T-cell (primary cell): ENCODE results near the gene VPS51. TPM values are rescaled to one million over a fixed set of nuclear protein-coding genes. Genes with fewer than 3 reads are reported as not detected.

ENCODE experiments used
- ATAC-seq, 4 experiments: fragments of 200-7000 bp in 3 of 4; fragments of 150-1000 bp in 1 of 4; cut with Tn5 transposase; replicated peaks in 1 of 4; 1 replicate in 3 of 4; 2 replicates in 1 of 4; pipeline ENCODE4 v1.10.0; 2021; ENCODE audit warnings: moderate library complexity in 3 of 4, mild to moderate bottlenecking in 2 of 4, moderate number of reproducible peaks in 1 of 4
- CTCF ChIA-PET, 2 donors: fragments of 300-600 bp; sonication (Branson Sonifier 250); formaldehyde crosslinking; loops; one replicate each; lab custom pipeline; 2022; ENCODE audit warnings: antibody characterized with exemption in 2 of 2; lab: Charles Lee
- POLR2A ChIA-PET, 2 donors: fragments of 300-600 bp; sonication (Branson Sonifier 250); formaldehyde crosslinking; loops; one replicate each; lab custom pipeline; 2022; ENCODE audit warnings: antibody characterized with exemption in 2 of 2; lab: Charles Lee
- DNase-seq, 35 experiments: peaks; one replicate each; pipeline versions ENCODE4 v3.0.0 to v3.0.0-alpha.2; 2013 to 2023
- H3K27ac ChIP-seq: one replicate; pipeline ENCODE4 v1.5.1; 2013; ENCODE audit warnings: low read length
- H3K27me3 ChIP-seq, 2 experiments: replicated peaks in 1 of 2; 1 replicate in 1 of 2; 2 replicates in 1 of 2; pipeline versions ENCODE4 v1.6.1 to v1.7.0; 2013; ENCODE audit warnings: low read length in 1 of 2, mixed read lengths in 1 of 2; ENCODE audit not compliant: control insufficient read depth in 2 of 2, insufficient read depth in 2 of 2; ENCODE audit errors: extremely low read depth in 1 of 2
- H3K36me3 ChIP-seq, 2 donors: 1 replicate in 1 of 2; 2 replicates in 1 of 2; pipeline versions ENCODE4 v1.6.1 to v1.7.0; 2013; ENCODE audit warnings: low read length in 1 of 2; ENCODE audit not compliant: control insufficient read depth in 2 of 2, insufficient read depth in 1 of 2; ENCODE audit errors: extremely low read depth in 1 of 2
- H3K4me1 ChIP-seq, 2 experiments: 1 replicate in 1 of 2; 2 replicates in 1 of 2; pipeline versions ENCODE4 v1.6.1 to v1.7.0; 2013; ENCODE audit warnings: low read length in 2 of 2, mixed read lengths in 1 of 2; ENCODE audit not compliant: insufficient read depth in 2 of 2, control insufficient read depth in 1 of 2; ENCODE audit errors: extremely low read depth in 1 of 2
- H3K4me3 ChIP-seq, 2 donors: 1 replicate in 1 of 2; 2 replicates in 1 of 2; pipeline versions ENCODE4 v1.5.1 to v1.7.0; 2013; ENCODE audit warnings: mild to moderate bottlenecking in 2 of 2, low read length in 1 of 2, moderate library complexity in 1 of 2; ENCODE audit not compliant: control insufficient read depth in 1 of 2; ENCODE audit errors: extremely low read depth in 1 of 2
- H3K9me3 ChIP-seq: 2 replicates; pipeline ENCODE4 v1.7.0; 2013
- H3K27ac Mint-ChIP-seq, 2 donors: one replicate each; pipeline ENCODE4 v1.8.0; 2020 to 2021; ENCODE audit warnings: mild to moderate bottlenecking in 2 of 2, mixed read lengths in 2 of 2
- H3K27me3 Mint-ChIP-seq, 2 donors: one replicate each; pipeline ENCODE4 v1.8.0; 2021 to 2022; ENCODE audit warnings: mixed read lengths in 2 of 2
- H3K36me3 Mint-ChIP-seq: one replicate; pipeline ENCODE4 v1.8.0; 2021; ENCODE audit warnings: mixed read lengths
- H3K4me1 Mint-ChIP-seq, 3 donors: one replicate each; pipeline ENCODE4 v1.8.0; 2020 to 2022; ENCODE audit warnings: mixed read lengths in 3 of 3, mild to moderate bottlenecking in 1 of 3
- H3K4me3 Mint-ChIP-seq, 3 donors: one replicate each; pipeline ENCODE4 v1.8.0; 2020 to 2022; ENCODE audit warnings: mild to moderate bottlenecking in 3 of 3, mixed read lengths in 3 of 3, moderate library complexity in 3 of 3
- H3K9me3 Mint-ChIP-seq, 3 donors: one replicate each; pipeline ENCODE4 v1.8.0; 2020 to 2022; ENCODE audit warnings: mixed read lengths in 3 of 3
- WGBS: methylation state at CpG from one replicate; pipeline ENCODE4 v1.1.5; 2013; ENCODE audit warnings: missing lambda C conversion rate; ENCODE audit not compliant: insufficient coverage; 5-methylcytosine and 5-hydroxymethylcytosine counted together
- total RNA-seq, 35 experiments: library from RNA in 6 of 35; stranded (reverse) in 6 of 35; fragments of 120-200 nt in 1 of 35; gene quantifications; one replicate each; pipeline versions ENCODE4 v1.2.1 to v1.2.4 and lab custom pipeline; 2013 to 2026

The VPS51 gene
- total RNA-seq, 5 donors from 2014 or later (not counting 1 experiment from before 2014, with no cell fraction given): 210 to 303 (median 263) TPM

DNA sequence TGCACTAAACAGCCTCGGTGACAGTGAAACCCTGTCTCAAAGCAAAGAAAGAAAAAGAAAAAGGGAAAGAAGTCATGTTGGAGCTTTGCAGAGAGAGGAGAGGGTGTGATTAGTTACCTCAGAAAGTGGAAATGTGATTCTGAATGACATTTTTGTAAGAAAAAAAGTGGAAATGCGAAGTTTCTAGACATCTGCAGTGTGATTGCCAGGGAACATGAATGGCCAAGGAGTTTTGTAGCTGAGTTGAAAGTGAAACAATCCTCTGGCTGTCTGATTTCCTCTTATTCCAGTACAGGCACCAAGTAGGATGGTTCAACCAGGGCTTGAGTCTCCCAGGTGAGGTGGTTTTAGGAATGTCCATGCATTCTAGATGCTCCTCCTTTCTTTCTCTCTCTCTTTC, 56.1 kb downstream of the VPS51 start:
- Mint-ChIP-seq H3K4me3 (no peak overlapping the region), H3K4me1 (peaks cover 0 to 6% (median 0%) of the 10 kb centered on the region in 3 donors), H3K9me3 (no peaks in the 10 kb centered on the region), H3K27ac (peak overlapping the region in 1 of 2 donors; percentile 6), H3K36me3 (no peaks in the 10 kb centered on the region), H3K27me3 (peaks cover 0 to 3% of the 10 kb centered on the region in 2 donors)
- Histone ChIP-seq H3K36me3 (no peaks in the 10 kb centered on the region), H3K4me3 (no peak overlapping the region), H3K27me3 (peaks cover 0 to 4% of the 10 kb centered on the region in 2 experiments), H3K4me1 (no peaks in the 10 kb centered on the region), H3K27ac (no peak overlapping the region), H3K9me3 (no peaks in the 10 kb centered on the region)
- no peak for DNase-seq
- ChIA-PET CTCF (no interaction called here), POLR2A (no interaction called here)
- 71% methylated on average over 2 of the region's 2 CpGs for WGBS
- no peak for ATAC-seq

DNA sequence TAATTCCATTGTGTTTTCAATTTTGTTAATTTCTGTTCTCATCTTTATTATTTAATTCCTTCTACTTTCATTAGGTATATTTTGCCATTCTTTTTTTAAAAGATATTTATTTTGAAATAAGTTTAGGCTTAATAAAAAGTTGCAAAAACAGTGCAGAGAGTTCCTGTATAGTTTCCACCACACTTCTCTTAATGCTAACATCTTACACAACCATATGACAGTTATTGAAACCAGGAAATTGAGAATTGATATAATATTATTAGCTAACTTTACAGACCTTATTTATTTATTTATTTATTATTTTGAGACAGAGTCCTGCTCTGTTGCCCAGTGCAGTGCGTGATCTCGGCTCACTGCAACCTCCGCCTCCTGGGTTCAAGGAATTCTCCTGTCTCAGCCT, 60.2 kb downstream of the VPS51 start:
- DNase-seq (no peak), ATAC-seq (no peak)
- ChIA-PET CTCF (no interaction called here), POLR2A (no interaction called here)
- WGBS: no CpG with 5 or more reads among the region's 3 CpGs
- H3K4me1 Mint-ChIP-seq: peaks cover 0 to 3% (median 0%) of the 10 kb centered on the region in 3 donors
- H3K4me1 ChIP-seq: no peaks in the 10 kb centered on the region
- H3K27ac ChIP-seq: no peak overlapping the region
- H3K9me3 Mint-ChIP-seq: no peaks in the 10 kb centered on the region
- no peak overlapping the region for H3K4me3 ChIP-seq
- no peaks in the 10 kb centered on the region for H3K36me3 ChIP-seq
- H3K9me3 ChIP-seq: no peaks in the 10 kb centered on the region
- peaks cover 4 to 8% of the 10 kb centered on the region in 2 donors for H3K27me3 Mint-ChIP-seq
- no peak overlapping the region for H3K4me3 Mint-ChIP-seq
- H3K36me3 Mint-ChIP-seq: no peaks in the 10 kb centered on the region
- H3K27ac Mint-ChIP-seq: no peak overlapping the region
- H3K27me3 ChIP-seq: no peaks in the 10 kb centered on the region

DNA sequence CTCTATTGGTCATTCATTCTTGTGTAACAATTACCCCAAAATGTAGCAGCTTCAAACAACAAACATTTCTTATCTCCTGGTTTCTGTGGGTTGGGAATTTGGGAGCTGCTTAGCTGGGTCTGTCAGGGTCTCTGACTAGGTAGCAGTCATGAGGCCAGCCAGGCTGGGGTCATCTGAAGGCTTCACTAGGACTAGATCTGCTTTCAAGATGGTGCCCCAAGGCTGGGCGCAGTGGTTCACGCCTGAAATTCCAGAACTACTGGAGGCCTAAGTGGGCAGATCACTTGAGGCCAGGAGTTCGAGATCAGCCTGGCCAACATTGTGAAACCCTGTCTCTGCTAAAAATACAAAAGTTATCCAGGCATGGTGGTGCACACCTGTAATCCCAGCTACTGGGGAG, 60.9 kb downstream of the VPS51 start:
- no peak overlapping the region for H3K4me3 Mint-ChIP-seq
- no peaks in the 10 kb centered on the region for H3K36me3 ChIP-seq
- no peaks in the 10 kb centered on the region for H3K36me3 Mint-ChIP-seq
- H3K4me3 ChIP-seq: no peak overlapping the region
- H3K27ac ChIP-seq: no peak overlapping the region
- no peaks in the 10 kb centered on the region for H3K4me1 Mint-ChIP-seq
- no peak for ATAC-seq
- no peak for DNase-seq
- H3K27me3 ChIP-seq: no peaks in the 10 kb centered on the region
- no peak overlapping the region for H3K27ac Mint-ChIP-seq
- no peaks in the 10 kb centered on the region for H3K4me1 ChIP-seq
- H3K9me3 Mint-ChIP-seq: no peaks in the 10 kb centered on the region
- ChIA-PET POLR2A (no interaction called here), CTCF (interaction anchor here in 1 of 2 donors (0.6 kb wide), 1 partner anchor 222 kb away, joined by 6 read pairs; no protein-coding TSS in a partner anchor)
- 80% methylated on average over 3 of the region's 3 CpGs for WGBS
- H3K9me3 ChIP-seq: no peaks in the 10 kb centered on the region
- H3K27me3 Mint-ChIP-seq: peaks cover 4 to 8% of the 10 kb centered on the region in 2 donors

DNA sequence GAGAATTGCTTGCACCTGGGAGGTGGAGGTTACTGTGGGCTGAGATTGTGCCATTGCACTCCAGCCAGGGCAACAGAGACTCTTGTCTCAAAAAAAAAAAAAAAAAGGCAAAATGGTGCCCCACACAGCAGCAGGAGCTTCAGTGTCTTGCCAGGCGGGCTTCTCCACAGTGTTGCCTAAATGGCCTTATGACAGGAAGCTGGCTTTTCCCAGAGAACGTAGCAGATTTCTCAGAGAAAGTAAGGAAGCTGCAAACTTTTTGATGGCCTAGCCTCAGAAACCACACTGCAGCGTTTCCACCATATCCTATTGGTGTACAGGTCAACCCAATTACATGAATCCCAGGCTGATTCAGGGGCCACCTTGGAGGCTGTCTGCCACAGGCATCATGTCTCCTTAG, 61.3 kb downstream of the VPS51 start:
- 52% methylated on average over 3 of the region's 3 CpGs for WGBS
- no peak for DNase-seq
- no peak overlapping the region for H3K4me3 Mint-ChIP-seq
- Histone ChIP-seq H3K27me3 (no peaks in the 10 kb centered on the region), H3K4me1 (no peaks in the 10 kb centered on the region), H3K9me3 (no peaks in the 10 kb centered on the region), H3K4me3 (no peak overlapping the region), H3K36me3 (no peaks in the 10 kb centered on the region), H3K27ac (no peak overlapping the region)
- no peaks in the 10 kb centered on the region for H3K4me1 Mint-ChIP-seq
- ChIA-PET POLR2A (no interaction called here), CTCF (interaction anchor here (0.6 kb wide), 2 partner anchors 222 to 424 kb away, joined by 5 to 6 read pairs; no protein-coding TSS in a partner anchor)
- peaks cover 4 to 8% of the 10 kb centered on the region in 2 donors for H3K27me3 Mint-ChIP-seq
- H3K9me3 Mint-ChIP-seq: no peaks in the 10 kb centered on the region
- no peaks in the 10 kb centered on the region for H3K36me3 Mint-ChIP-seq
- no peak overlapping the region for H3K27ac Mint-ChIP-seq
- ATAC-seq: no peak

DNA sequence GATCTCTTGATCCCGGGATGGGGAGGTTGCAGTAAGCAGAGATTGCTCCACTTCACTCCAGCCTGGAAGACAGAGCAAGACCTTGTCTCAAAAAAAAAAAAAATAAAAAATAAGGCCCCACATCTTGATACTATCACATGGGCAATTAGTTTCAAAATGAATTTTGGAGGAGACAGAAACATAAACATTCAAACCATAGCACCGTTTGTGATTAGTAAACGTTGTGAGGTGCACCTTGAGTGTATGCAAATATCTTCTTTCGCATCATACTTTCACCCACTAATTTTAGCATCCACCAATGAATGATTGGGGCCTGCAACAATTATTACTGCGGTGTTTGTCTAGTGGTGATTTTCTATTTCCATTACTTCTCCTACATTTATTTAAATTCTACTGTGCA, 63.0 kb downstream of the VPS51 start:
- Mint-ChIP-seq H3K36me3 (no peaks in the 10 kb centered on the region), H3K27ac (no peak overlapping the region), H3K4me3 (no peak overlapping the region), H3K9me3 (no peaks in the 10 kb centered on the region), H3K27me3 (peaks cover 4% of the 10 kb centered on the region in 2 donors), H3K4me1 (no peaks in the 10 kb centered on the region)
- H3K36me3 ChIP-seq: no peaks in the 10 kb centered on the region
- no peaks in the 10 kb centered on the region for H3K4me1 ChIP-seq
- ATAC-seq: no peak
- DNase-seq: no peak
- WGBS: no CpG with 5 or more reads among the region's 5 CpGs
- H3K27me3 ChIP-seq: no peaks in the 10 kb centered on the region
- no peak overlapping the region for H3K4me3 ChIP-seq
- no peaks in the 10 kb centered on the region for H3K9me3 ChIP-seq
- CTCF ChIA-PET: no interaction called here
- POLR2A ChIA-PET: no interaction called here
- H3K27ac ChIP-seq: no peak overlapping the region

DNA sequence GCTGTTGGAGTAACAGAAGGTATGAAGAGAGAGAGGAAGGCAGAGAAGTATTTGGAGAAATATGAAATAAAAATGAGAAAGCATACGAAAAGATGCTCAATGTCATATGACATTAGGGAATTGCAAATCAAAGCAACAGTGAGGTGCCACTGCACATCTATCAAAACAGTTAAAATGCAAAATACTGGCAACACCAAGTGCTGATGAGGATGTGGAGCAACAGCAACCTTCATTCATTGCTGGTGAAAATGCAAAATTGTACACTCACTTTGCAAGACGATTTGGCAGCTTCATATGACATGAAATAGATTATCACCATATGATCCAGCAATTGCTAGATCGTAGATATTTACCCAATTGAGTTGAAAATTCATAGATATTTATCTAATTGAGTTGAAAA, 64.6 kb downstream of the VPS51 start:
- no peaks in the 10 kb centered on the region for H3K9me3 Mint-ChIP-seq
- no peak for DNase-seq
- H3K27me3 ChIP-seq: no peaks in the 10 kb centered on the region
- no peak overlapping the region for H3K27ac ChIP-seq
- H3K27ac Mint-ChIP-seq: no peak overlapping the region
- no peak overlapping the region for H3K4me3 Mint-ChIP-seq
- no peaks in the 10 kb centered on the region for H3K36me3 ChIP-seq
- no peak for ATAC-seq
- ChIA-PET POLR2A (no interaction called here), CTCF (no interaction called here)
- H3K36me3 Mint-ChIP-seq: no peaks in the 10 kb centered on the region
- H3K4me3 ChIP-seq: no peak overlapping the region
- H3K9me3 ChIP-seq: no peaks in the 10 kb centered on the region
- no peaks in the 10 kb centered on the region for H3K4me1 ChIP-seq
- H3K27me3 Mint-ChIP-seq: peaks cover 4% of the 10 kb centered on the region in 2 donors
- H3K4me1 Mint-ChIP-seq: no peaks in the 10 kb centered on the region
- no CpG with 5 or more reads among the region's 3 CpGs for WGBS
